Mucosa of gallbladder (tissue), 1 donor: ENCODE data around the gene TECR. TPM values are rescaled to one million over a fixed set of nuclear protein-coding genes. Genes with fewer than 3 reads are reported as not detected.
"Not testable (repeated sequence)": the region's sequence is repeated elsewhere in the genome, so short reads cannot be mapped to it uniquely, and the experiment has no call there.

Experiments used
- DNase-seq: peaks from one replicate; pipeline ENCODE4 v3.0.0-alpha.2; 2020; ENCODE audit warnings: low spot score
- total RNA-seq: library from RNA; stranded (reverse); gene quantifications from one replicate; pipeline ENCODE4 v1.2.1, GENCODE V29; 2021
- donor health status: DM: no; HTN: no; CAD: no.

The TECR gene, protein sequence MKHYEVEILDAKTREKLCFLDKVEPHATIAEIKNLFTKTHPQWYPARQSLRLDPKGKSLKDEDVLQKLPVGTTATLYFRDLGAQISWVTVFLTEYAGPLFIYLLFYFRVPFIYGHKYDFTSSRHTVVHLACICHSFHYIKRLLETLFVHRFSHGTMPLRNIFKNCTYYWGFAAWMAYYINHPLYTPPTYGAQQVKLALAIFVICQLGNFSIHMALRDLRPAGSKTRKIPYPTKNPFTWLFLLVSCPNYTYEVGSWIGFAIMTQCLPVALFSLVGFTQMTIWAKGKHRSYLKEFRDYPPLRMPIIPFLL
- 149 TPM for total RNA-seq

DNA sequence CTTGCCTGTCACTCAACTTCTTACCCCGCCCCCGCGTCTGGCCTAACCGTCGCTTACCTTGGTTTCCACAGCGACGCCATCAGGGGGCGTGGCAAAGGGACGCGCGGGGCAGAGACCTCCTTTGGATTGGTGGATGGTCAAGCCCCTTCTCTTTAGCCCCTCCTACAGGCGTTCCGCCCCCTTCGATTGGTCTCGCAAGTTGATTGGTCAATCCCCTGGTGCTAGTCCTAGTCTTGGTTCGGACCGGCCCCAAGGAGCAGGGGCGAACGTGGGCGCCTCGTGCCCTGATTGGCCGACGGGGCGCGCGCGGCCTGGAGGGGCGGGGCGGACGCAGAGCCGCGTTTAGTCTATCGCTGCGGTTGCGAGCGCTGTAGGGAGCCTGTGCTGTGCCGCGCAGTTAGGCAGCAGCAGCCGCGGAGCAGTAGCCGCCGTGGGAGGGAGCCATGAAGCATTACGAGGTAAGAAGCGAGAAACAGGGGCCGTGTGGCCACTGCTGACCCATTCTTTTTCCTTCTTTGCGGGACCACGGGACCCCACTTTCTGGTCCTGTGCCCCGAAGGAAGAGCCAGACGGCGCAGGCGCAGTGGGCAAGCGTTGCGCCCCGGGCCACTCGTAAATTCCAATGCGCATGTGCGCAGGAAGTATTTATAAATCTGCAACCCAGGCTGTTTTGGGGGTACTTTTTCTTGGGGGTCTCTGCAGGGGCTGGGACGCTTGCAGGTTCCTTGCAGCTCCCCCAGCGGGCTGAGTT lies at the start of gene TECR:
TSS of gene TECR (plus strand) at position 341 of the 751 bp plus-strand sequence. CDS start at position 444, 103 bp downstream.
- DNase-seq = peak; percentile 100

DNA sequence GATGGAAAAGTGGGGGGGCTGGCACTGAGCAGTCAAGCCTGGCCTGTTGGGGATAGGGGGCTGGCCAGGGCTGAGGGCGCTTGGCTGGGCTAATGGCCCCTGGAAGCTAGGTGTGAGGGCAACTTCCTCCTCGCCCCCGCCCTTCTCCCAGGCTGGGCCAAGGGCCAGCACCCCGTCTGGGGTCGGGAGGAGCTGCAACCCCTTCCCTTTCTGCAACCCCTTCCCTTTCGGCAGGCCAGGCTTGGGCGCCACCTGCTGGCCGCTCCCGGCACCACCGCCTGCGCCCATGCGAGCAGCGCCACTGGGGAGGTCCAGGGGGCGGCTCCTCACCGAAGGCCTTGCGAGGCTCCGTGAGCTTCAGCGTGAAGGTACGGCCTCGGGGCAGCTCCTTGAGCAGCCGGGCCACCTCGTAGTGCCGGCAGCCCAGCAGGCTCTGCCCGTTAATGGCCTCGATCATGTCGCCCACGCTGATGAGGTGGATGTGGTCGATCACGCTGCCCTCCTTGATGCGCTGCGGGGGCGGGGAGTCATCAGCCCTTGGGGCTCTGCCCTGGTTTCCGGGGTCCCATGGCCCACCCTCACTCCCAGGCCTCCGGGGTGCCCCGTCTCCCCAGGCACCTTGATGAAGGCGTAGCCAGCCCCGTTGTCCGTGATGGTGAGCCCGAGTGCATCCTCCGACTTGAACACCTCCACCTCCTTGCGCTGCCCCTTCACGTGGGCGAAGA lies 49.3 kb upstream of the TECR start:
- DNase-seq = no peak

DNA sequence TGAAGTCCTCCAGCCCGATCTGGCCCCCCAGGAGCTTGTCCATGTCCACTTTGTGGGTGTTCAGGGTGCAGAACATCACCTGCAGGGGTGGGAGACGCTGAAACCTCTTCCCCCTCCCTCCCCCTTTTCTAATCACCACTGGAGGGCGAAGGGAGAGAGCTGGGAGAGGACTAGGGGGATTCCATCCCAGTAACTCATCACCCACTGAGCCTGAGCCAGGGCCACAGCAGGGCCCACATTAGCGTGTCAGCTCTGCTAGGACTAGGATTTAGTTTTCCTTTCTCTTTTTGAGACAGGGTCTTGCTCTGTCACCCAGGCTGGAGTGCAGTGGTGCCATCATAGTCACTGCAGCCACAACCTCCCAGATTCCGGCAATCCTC lies 48.7 kb upstream of the TECR start:
- no peak for DNase-seq

DNA sequence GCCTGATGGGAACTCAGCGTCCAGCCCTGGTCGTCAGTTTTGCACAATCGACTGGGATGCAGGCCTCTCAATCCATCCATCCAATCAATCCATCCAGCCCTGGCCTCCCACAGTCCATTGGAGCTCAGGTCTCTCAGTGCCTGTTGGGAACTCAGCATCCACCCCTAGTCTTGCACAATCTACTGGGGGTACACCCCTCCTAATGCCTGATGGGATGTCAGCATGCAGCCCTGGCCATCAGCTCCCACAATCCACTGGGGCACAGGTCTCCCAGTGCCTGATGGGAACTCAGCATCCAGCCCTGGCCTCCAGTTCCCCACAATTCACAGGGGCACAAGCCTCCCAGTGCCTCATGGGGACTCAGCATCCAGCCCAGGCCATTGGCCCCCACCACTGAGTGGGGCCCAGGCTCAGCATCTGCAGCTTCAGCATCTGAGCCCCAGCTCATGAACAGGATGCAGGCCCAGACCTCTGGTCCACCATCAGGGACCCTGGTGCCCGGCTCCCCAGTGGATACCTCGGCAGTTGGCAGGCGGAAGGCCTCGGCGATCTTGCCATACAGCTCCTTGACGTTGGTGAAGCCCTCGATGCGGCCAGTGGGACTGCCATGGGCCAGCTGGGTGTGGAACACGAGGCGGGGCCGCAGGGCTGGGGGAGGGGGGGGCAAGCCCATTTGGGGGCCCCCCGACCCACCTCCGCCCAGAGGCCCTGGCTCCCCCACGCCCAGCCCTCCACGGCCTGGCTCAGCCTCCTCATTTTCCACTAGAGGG lies 47.0 kb upstream of the TECR start:
- no peak for DNase-seq

DNA sequence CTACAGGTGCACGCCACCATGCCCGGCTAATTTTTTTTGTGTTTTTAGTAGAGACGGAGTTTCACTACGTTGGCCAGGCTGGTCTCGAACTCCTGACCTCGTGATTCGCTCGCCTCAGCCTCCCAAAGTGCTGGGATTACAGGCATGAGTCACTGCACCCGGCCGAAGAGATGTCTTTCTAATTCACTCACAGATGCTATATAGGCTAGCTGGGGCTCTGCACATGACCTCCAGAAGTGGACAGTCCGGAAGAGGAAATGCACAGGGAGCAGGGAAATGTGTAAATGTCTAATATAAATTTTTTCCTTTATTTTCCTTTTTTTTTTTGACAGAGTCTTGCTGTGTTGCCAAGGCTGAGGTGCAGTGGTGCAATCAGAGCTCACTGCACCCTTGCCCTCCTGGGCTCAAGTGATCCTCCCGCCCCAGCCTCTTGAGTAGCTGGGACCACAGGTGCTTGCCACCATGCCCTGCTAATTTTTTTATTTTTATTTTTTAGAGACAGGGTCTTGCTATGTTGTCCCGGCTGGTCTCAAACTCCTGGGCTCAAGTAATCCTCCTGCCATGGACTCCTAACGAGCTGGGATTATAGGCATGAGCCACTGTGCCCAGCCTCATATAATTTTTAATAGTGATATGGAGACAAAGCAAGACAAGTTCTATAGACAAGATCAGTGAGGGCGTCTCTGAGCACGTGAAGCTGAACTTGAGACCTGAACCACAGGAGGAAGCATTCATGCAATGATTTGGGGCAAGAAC lies 41.8 kb upstream of the TECR start:
- DNase-seq = no peak

DNA sequence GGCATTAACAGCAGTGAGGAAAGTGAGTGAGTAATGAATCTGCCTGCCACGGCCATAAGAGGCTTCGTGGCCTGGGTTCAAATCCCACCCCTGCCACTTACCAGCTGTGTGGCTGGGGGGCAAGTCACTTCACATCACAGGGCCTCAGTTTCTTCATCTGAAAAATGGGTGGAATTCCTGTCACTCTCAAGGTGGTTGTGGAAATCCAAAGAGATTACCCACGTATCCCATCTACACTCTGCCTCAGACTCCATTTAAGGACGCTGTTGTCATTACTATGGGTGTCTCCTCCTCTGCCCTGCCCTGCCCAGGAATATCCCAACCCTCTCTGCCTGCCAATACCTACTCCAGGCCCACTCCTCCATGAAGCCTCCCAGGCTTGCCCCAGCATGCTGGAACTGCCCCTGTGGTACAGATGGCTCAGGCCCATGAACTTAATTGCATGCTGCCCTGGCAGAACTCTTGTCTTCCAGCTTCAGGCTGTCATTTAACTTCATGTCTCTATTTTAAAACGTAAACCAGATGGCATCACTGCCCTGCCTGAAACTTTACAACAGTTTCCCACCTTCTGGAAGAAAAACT lies 36.5 kb upstream of the TECR start:
- DNase-seq = no peak

DNA sequence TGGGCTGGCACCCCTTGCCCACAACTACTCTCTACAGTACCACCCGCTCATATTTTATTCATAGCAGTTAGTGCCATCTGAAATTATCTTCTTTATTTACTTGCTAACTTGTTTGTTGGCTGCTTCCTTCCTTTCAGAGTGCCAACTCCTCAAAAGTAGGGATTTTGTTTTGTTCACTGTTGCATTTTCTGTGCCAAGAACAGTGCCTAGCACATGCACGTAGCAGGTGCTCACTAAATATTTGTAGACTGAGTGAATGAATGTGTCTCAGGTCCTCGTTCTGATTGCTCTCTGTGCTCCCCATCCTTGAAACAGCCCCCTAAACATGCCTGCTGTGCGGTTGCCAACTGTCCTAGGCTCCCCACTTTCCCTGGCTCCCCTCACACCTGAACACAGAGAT lies 35.0 kb upstream of the TECR start:
- DNase-seq = no peak

DNA sequence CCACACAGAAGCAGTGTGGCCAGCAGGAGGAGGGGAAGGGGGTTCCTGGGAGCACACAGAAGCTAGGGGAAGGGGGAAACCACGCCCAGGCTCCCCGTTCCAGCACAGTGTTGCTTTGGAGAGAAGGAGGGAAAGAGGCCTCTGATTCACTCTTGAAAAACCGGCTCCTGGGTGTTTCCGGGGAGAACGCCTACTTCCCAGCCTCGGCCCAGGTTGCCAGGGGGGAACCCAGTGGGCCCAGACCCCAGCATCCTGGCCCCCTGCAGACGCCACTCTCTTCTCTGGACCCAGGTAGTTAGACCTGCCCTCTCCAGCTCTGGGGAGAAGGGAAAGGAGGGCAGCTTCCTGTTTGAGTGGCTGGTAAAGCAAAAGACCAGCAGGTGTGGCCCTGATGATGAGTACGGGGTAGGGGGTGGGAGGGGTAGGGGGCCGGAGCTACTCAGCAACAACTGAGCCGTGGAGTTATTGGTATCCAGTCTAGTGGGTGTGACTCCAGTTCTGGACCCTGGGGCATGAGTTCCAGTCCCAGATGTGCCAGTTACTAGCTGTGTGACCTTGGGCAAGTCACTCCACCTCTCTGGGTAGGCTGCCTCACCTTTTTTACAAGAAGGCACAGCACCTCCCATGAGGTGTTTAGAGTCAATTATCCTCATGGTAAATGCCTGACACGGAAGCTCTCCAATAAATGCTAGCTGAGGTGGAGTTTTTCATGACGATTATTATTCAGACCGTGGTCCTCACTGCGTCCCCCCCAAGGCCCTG lies 34.3 kb upstream of the TECR start:
- no peak for DNase-seq

DNA sequence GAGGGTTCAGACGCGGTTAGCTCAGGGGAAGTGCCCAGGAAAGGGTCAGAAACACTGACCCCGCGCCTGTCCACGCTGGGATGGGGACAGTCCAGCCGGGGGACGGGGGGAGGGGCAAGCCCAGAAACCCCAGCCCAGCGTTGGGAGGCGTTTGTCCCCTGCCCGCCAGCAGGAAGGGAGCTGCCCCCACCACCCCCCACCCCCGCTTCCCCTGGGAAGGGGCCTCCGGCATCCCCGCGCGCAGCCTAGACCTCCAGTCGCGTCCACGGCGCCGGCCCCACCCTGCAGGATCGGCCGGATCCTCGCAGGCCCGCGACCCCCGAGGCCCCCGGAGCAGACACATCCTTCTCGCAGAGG lies 33.7 kb upstream of the TECR start:
- no peak for DNase-seq

DNA sequence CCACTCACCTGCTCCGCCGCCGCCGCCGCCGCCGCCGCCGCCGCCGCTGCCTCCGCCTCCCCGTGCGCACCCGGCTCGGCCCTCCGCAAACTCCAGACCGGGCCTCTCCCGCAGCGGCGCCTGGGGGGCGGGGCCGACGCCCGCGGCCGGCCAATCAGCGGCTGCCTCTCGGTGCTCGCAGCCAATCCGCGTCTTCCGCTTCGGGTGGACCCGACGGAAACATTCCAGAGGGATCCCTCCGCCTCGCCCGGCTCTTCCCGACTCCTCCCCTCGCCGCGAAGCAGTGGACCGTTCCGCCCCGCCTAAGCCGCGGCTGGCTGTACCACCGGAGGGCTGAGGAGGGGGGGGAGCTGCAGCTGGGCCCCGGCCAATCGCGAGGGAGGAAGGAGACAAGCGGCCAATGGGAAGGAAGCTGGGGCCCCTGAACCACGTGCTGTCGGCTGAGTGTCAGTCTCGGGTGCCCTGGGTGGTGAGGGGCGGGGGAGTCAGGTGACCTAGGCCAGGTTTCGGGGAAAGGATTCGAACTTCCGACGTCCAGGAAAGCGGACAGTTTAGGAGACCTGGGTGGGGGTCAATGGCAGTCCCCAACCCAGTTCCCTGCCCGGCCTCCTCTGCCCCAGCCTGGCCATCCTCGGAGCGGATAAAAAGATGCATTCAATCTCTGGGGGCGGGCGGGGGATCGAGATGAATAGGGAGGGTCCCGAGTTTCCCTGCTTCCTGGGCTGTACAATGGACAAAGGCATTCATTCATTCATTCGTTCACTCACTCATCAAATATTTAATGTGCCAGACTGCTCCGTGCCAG lies 33.2 kb upstream of the TECR start, which contains the start of gene GIPC1:
TSS of gene GIPC1 (minus strand) at position 99 of the 805 bp plus-strand sequence. CDS start 13,151 bp downstream, outside the sequence.
- DNase-seq = peak; percentile 97

DNA sequence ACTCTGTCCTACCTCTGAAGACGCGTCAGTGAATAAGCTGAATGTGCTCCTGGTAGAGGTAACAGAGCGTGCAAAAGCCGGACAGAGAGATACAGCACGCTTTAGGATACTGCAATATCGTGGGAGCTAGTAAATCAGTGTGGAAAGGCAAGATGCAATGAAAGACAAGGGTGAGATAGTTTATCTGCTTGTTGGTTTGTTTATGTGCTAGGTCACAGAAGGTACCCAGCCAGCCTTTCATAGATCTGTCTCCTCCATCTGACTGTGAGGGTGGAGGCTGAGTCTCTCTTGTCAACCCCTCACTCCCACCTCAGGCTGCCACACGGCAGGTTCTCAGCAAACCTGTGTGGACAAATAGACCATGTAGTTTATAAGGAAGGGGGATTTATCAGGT lies 32.6 kb upstream of the TECR start:
- no peak for DNase-seq

DNA sequence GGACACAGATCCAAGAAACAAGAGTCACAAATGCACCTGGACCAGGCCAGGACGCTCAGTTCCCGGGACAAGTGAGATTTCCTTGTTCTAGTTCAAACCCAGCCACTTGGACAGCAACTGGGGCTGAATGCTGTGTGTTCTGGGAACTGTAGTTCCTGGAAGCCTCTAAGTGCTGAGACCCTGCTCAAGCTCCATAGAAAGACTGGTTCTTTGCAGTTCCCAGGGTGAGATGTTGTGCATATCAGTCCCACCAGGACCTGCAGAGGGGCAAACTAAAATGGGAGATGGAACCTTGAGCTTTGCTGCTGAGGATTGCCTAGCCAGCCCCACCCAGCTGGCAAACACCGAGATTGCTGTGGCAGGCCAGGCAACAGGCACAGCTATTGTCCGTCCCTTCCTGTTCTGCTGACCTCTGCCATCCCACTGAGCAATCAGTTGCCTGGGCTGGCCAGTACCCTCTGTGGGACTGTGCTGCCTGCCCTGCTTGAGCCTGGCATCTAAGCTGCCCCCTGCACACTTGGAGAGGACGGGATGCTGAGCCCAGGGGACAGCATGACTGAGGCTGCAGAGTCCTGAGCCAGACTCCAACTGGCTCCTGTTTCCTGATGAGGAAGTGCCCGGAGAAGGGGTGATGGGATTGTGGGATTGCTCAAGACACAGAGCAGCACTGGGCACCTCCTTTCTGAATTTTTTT lies 32.0 kb upstream of the TECR start:
- DNase-seq = peak; percentile 65

DNA sequence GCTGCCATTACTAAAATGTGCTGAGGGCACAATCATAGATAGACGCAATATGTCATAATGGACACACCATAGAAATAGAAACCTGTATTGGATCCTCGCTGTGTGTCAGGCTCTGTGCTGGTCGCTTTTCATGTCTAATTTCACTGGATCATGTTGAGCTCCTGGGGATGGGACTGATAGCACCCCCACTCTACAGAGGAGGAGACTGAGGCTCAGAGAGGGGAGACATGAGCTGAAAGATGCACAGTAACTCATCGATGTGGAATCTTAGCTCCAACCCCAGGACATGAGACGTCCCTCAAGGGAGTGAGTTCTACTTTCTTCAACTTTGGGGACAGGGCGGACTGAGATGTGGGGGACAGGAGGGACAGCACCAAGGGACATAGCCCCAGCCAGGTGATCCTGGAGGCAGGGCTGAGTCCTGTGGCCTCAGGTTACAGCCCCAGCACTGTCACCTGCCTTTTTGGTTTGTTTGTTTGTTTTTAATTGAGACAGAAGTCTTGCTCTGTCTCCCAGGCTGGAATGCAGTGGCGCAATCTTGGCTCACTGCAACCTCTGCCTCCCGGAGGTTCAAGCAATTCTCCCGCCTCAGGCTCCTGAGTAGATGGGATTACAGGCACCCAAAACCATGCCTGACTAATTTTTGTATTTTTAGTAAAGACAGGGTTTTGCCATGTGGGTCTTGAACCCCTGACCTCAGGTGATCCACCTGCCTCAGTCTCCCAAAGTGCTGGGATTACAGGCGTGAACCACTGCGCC lies 26.9 kb upstream of the TECR start:
- DNase-seq = no peak

DNA sequence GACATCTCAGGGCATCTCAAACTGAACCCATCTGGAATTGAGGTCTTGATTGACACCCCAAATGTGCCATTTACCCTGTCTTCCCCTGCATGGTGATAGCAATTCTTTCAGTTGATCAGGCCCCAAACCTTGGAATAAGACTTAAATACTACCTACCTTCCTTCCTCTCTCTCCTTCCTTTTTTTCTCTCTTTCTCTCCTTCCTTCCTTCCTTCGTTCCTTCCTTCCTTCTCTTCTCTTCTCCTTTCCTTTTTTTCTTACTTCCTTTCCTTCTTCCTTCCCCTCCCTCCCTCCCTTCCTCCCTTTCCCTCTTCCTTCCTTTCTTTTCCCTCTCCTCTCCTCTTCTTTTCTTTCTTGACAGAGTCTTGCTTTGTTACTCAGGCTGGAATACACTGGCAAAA lies 26.1 kb upstream of the TECR start:
- no peak for DNase-seq

DNA sequence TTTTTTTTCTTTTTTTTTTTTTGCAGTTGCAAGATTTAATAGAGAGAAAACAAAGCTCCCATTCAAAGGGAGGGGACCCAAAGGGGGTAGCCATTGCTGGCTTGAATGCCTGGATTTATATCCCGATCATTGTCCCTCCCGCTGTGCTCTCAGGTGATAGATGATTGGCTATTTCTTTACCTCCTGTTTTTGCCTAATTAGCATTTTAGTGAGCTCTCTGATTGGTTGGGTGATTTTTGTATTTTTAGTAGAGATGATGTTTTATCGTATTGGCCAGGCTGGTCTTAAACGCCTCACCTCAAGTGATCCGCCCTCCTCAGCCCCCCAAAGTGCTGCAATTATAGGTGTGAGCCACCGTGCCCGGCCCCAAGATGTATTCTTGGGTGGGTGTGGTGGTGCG lies 24.8 kb upstream of the TECR start:
- not testable (repeated sequence) for DNase-seq

DNA sequence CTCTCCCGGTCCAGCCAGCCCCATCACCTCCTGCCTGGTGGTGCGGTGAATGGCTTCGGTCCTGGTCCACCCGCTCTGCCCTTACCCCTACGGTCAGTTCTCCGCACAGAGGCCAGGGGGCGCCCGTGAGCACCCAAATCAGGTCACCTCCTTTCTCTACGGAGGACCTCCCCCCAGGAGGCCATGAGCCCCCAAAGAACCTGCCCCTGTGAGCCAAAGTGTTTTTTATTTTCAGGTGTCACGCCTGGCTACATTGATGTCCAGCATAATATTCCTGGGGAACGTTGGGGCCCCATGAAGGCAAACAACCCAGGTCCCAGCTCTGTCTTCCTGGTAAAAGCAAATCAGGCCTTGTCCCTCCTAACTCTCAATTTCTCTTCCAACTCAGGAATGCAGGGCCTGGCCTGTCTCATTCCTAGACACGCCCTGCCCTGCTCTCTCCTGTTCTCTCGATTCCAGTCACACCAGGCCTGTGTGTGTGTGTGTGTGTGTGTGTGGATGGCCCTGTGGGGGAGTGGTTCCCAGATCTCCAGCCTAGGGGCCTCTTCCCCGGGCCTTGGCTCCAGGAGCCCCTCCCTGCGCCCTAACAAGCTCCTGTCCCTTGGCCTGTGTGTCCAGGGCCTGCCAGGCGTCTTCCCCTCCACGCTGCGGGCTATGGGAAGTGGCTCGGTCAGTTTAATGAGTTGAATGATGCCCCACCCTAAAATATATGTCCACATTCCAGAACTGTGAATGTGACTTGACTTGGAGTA lies 23.7 kb upstream of the TECR start:
- no peak for DNase-seq
